Gastroesophageal sphincter (tissue), 3 donors: ENCODE data around the gene CD300A.

Experiments used
- EP300 ChIP-seq: sonication (generic); formaldehyde crosslinking; IDR thresholded peaks from one replicate; pipeline ENCODE4 v1.6.1; 2017; ENCODE audit warnings: antibody characterized with exemption, mild to moderate bottlenecking
- POLR2A ChIP-seq, 2 donors: fragments of 450-650 bp; IDR thresholded peaks; one replicate each; pipeline ENCODE4 v1.6.1; 2017; ENCODE audit warnings: antibody characterized with exemption in 2 of 2, mild to moderate bottlenecking in 2 of 2, moderate library complexity in 1 of 2
- POLR2AphosphoS5 ChIP-seq: sonication (generic); formaldehyde crosslinking; IDR thresholded peaks from one replicate; pipeline ENCODE4 v1.6.1; 2017; ENCODE audit warnings: antibody characterized with exemption
- TF ChIP-seq, protein P1 (sequence below), 4 experiments: fragments of 200-600 bp in 2 of 4; fragments of 450-650 bp in 2 of 4; sonication (generic) in 1 of 4; IDR thresholded peaks; one replicate each; pipeline ENCODE4 v1.5.1; 2017 to 2019; ENCODE audit warnings: antibody characterized with exemption in 4 of 4, mild to moderate bottlenecking in 2 of 4, moderate library complexity in 2 of 4

DNA sequence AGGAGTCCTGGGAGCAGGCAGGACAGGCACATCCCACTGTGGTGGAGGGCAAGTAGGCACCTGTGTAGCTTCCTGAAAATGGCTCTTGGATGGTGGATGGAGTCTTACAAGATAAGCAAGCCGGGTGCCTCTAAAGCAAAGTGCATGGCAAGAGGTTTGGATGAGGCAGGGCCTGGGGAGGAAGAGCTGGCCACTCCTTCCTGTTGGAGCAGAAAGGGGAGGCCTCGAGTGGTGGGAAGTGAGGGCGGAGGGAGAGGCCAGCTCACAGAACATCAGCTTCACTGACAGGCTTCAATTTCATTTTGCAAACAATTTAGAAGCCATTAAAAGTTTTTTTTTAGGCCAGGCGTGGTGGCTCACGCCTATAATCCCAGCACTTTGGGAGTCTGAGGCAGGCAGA lies 31.0 kb downstream of the CD300A start:
- TF ChIP-seq POLR2A (IDR thresholded peaks at IDR 0.05) (no peak), EP300 (no peak), POLR2AphosphoS5 (no peak)
- TF ChIP-seq, protein P1, sequence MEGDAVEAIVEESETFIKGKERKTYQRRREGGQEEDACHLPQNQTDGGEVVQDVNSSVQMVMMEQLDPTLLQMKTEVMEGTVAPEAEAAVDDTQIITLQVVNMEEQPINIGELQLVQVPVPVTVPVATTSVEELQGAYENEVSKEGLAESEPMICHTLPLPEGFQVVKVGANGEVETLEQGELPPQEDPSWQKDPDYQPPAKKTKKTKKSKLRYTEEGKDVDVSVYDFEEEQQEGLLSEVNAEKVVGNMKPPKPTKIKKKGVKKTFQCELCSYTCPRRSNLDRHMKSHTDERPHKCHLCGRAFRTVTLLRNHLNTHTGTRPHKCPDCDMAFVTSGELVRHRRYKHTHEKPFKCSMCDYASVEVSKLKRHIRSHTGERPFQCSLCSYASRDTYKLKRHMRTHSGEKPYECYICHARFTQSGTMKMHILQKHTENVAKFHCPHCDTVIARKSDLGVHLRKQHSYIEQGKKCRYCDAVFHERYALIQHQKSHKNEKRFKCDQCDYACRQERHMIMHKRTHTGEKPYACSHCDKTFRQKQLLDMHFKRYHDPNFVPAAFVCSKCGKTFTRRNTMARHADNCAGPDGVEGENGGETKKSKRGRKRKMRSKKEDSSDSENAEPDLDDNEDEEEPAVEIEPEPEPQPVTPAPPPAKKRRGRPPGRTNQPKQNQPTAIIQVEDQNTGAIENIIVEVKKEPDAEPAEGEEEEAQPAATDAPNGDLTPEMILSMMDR (IDR thresholded peaks at IDR 0.05) = no peak
